HG02885 (cell line): ENCODE results near the gene SYCP2.

Experiments used
- ATAC-seq: cut with Tn5 transposase; IDR thresholded peaks from one replicate; pipeline ENCODE4 v1.9.1; 2021; ENCODE audit warnings: mild to moderate bottlenecking; ENCODE audit not compliant: unreplicated experiment, poor library complexity

SYCP2 gene

DNA sequence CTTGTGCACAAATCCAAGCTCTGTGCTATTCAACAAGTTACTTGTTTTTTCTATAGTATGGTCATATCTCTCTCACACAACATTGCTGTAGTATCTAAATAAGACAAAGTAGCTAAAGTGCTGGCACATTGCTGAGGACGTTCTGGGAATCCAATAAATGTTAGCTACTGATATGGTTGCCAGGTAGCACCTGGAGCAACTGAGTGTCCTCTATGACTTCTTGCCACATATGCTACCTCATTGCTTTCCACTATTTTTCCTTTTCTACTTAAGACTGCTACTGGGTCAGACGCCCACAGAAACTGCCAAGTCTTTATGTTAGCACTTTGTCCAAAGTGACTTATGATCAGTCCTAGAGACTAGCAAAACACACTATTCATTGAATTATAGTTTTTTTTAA lies 85.3 kb downstream of the SYCP2 start:
- no peak for ATAC-seq

DNA sequence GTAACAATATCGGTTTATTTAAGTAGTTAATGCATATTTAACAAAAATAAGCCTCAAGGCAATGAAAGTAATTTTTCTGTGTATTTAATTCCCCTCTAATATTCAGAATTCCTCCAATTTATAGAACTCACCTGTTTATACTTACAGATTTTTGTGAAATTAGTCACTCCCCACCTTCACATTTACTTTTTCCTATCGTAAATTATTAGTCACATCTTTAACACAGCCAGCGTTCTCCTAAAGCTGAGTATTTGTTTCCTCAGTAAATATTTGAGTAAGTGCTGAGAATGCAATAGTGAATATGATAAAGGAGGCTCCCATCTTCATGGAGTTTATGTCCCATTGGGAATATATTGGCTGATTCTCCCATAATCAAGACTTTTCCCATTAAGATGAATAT lies 88.0 kb downstream of the SYCP2 start:
- no peak for ATAC-seq

DNA sequence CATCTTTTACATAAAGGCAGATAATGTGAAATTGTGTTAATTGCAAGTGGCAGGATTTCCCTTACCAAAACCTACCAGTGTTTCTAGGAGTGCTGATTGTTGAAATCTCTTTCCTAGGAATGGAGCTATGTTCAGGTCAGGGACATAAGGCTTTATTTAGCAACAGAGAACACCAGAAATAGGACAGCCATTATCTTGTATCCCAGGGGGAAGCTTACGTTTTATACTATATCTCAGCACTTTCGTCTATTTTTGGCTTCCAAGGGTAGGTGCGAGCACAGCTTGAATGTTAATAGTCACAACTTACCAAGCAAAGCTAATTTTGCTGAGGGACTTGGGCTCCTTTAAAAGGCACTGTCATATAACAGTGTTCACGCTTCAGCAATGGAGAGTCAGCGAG lies 94.0 kb downstream of the SYCP2 start:
- ATAC-seq, result no peak

GRCh38 chr20:59837623-59838394 lies 95.6 kb downstream of the SYCP2 start:
- ATAC-seq, result peak; percentile 81

GRCh38 chr20:59836767-59837166 lies 96.7 kb downstream of the SYCP2 start:
- no peak for ATAC-seq

DNA sequence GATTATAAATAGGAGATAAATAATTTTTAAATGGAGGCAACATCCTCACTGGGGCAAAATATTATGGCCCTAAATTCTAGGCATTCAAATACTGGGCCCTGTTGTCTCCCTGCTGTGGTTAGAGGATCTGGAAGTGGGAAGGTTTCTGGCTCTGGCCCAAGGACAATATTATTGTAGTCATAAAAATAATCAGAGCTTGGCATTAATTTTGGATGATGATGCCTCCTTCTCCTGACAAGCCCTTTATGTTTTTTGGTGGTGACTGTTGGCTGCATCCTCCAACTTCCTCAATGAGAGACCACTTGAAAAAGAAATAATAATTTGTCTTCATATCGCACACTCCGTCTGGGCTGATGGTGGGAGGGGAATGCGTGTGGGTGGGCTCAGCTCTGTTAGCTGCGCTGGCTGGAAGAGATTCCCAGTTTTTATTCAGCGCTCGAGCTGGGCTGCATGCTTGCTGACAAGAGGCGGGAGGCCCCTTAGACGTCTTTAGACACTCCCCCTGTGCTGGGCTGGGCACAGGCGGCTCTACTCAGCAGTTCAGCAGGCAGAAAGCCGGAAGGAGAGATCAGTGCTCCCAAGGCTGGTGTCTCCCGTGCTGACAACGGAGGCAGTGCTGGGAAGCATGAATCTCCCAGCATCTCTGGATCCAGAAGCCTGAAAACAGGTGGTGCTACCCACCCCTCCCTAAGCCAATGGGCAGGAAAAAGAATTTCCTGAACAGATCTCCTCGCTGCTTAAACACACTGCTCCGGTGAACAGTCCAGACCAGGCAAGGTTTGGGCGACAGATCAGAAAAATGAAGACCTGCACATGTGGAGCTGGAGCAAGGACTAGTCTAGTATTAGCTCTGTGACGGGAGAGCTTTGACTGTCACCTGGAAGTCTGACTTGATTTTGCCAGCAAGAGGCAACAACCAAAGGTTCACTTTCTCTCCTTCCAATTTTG lies 97.7 kb downstream of the SYCP2 start:
- no peak for ATAC-seq

DNA sequence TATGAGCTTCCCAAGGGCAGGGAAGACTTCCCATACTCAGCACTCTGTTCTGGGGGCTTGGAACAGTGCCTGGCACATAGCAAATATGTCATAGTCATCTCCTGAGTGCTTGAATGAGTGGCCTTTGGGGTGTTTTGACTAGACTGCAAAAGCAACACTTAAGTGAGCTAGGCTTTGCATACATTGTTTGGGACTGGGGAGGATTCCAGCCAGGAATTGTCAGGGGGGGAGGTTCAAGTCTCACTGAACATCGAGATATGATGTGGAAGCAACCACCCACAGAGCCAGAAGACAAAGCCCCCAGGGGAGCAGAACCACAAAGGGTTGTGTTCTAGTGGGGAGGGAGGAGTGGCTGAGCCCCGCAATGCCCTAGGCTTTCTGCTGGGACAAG lies 98.4 kb downstream of the SYCP2 start:
- ATAC-seq, result no peak

DNA sequence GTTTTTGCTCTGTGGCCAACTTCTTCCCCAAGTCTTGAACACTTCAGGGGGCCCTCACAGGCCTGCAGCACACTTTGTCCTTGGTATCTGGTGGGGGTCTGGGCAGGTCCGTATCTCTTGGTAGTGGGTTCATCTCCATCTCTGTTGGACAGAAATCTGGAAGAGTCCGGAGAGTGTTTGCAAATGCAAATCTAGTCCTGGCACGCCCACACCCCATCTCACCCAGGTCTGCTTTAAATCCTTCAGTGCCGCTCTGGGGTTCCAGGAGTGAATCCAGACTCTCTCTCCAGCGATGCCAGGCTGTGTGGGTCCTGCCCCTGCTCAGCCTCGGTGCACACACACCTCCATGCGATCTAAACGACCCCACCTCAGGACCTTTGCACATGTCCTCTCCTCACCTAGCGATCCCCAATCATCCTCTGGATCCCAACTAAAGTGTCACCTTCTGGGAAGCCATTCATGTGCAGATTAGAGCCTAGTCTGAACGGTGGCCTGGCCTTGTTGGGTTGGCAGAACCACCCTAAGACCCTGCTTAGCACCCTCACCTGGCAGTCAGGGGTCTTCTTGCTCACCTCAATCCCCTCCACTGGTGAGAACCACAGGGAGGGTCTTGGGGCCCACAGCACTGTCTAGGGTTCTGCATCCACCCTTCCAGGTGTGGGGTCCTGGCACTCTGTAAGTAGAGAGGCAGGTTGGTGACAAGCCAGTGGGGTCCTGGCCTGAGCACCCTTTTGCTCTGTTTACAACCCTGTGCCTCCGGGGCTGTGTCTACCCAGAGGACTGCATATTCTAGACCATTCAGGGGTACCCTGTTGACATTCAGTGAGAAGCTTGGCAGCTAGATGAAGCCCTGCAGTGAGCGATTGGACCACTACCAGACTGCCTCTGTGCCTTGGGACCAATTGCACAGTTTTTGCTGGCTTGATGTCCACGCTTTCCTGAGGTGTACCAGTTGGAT lies 100.8 kb downstream of the SYCP2 start:
- ATAC-seq, result no peak

GRCh38 chr20:59831916-59832270 lies 101.5 kb downstream of the SYCP2 start:
- no peak for ATAC-seq

GRCh38 chr20:59831024-59831915 lies 102.2 kb downstream of the SYCP2 start:
- ATAC-seq, result no peak

GRCh38 chr20:59830665-59831023 lies 102.8 kb downstream of the SYCP2 start:
- ATAC-seq, result no peak

DNA sequence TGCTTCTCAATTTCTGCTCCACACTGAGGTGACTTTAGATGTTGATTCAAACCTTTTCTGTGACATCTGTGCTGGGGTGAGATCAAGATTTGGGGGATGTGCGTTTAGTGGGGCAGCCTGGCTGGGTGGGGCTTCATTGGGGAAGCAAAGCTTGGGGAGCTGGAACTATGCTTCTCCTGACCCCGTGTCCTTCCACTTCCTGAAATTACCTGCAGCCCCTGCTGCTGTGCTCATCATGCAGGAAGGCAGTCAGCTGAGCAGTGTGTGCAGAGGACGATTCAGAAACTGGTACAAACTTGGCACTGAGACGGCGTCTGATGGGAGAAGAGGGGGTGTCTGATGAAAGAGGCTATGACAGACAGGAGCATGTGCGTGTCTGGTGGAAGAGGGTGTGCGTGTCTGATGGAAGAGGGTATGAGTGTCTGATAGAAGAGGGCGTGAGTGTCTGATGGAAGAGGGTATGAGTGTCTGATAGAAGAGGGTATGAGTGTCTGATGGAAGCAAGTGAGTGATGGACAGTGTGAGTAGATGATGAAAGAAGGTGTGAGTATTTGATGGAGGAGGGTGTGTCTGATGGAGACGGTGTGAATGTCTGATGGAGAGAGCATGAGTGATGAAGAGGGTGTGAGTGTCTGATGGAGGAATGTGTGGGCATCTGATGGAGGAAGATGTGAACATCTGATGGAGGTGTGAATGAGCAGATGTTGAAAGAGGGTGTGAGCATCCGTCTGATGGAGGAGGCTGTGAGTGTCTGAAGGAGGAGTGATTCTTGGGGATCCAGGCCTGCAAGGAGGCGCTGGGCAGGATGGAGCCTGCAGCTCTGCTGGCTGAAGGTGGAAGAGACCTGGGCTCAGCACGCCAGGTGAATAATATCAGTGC lies 103.4 kb downstream of the SYCP2 start:
- no peak for ATAC-seq

GRCh38 chr20:59829054-59829785 lies 104.2 kb downstream of the SYCP2 start:
- no peak for ATAC-seq

GRCh38 chr20:59828125-59829053 lies 105.0 kb downstream of the SYCP2 start:
- ATAC-seq, result no peak

GRCh38 chr20:59827138-59828056 lies 106.0 kb downstream of the SYCP2 start:
- ATAC-seq, result no peak
